Heart left ventricle (tissue), 16 donors: ENCODE measurements around the gene TTLL10. TPM values are rescaled to one million over a fixed set of nuclear protein-coding genes. Genes with fewer than 3 reads are reported as not detected.
A peak's percentile ranks its signal among the peaks of the same experiment; 100 is the strongest.

Experiments
- ATAC-seq, 4 donors: fragments of 200-7000 bp; cut with Tn5 transposase; one replicate each; pipeline ENCODE4 v1.9.1; 2020 to 2022; ENCODE audit warnings: moderate library complexity in 4 of 4, mild to moderate bottlenecking in 3 of 4, moderate number of reproducible peaks in 1 of 4
- DNase-seq, 5 donors: peaks; one replicate each; pipeline ENCODE4 v3.0.0-alpha.2; 2020
- H3K27ac ChIP-seq, 12 donors: fragments of 200-600 bp; sonication (generic) in 4 of 12; one replicate each; pipeline versions ENCODE4 v1.5.0 to v1.8.0; 2016 to 2022; ENCODE audit warnings: mild to moderate bottlenecking in 2 of 12
- H3K27me3 ChIP-seq, 9 donors: fragments of 200-600 bp; sonication (generic) in 2 of 9; one replicate each; pipeline versions ENCODE4 v1.5.1 to v1.8.0; 2016 to 2022; ENCODE audit warnings: mild to moderate bottlenecking in 3 of 9
- H3K36me3 ChIP-seq, 9 donors: fragments of 200-600 bp; sonication (generic) in 2 of 9; one replicate each; pipeline versions ENCODE4 v1.5.0 to v1.8.0; 2018 to 2022; ENCODE audit warnings: mild to moderate bottlenecking in 2 of 9
- H3K4me1 ChIP-seq, 12 donors: fragments of 200-600 bp; sonication (generic) in 4 of 12; one replicate each; pipeline versions ENCODE4 v1.5.0 to v1.8.0; 2016 to 2022; ENCODE audit warnings: mild to moderate bottlenecking in 3 of 12
- H3K4me3 ChIP-seq, 12 donors: fragments of 200-600 bp; sonication (generic) in 4 of 12; one replicate each; pipeline versions ENCODE4 v1.5.0 to v1.8.0; 2017 to 2022; ENCODE audit warnings: mild to moderate bottlenecking in 9 of 12, moderate library complexity in 4 of 12
- H3K9me3 ChIP-seq, 12 donors: fragments of 200-600 bp; sonication (generic) in 4 of 12; one replicate each; pipeline versions ENCODE4 v1.5.0 to v1.8.0; 2016 to 2022; ENCODE audit warnings: mild to moderate bottlenecking in 1 of 12
- POLR2A ChIP-seq, 2 donors: fragments of 450-650 bp; IDR thresholded peaks; one replicate each; pipeline ENCODE4 v1.6.1; 2017; ENCODE audit warnings: antibody characterized with exemption in 2 of 2, mild to moderate bottlenecking in 2 of 2, moderate library complexity in 2 of 2
- WGBS, 4 donors: extraction: QIAGEN DNeasy Blood & Tissue Kit in 2 of 4; methylation state at CpG; one replicate each; pipeline versions ENCODE4 v1.1.5 to v1.1.7; 2013 to 2018; 5-methylcytosine and 5-hydroxymethylcytosine counted together
- intact Hi-C, 10 donors: fragments of 100-400 bp; cut with DNase I; formaldehyde crosslinking; loops; one replicate each; pipeline versions ENCODE4 v1.11.1 to v1.14.2; 2022
- polyA plus RNA-seq, 2 donors: library from polyadenylated mRNA; stranded (reverse); fragments of 200-250 nt; gene quantifications; one replicate each; pipeline ENCODE4 v1.2.3, GENCODE V29; 2013
- total RNA-seq, 9 donors: library from RNA; depleted of rRNA in 2 of 9; stranded (reverse); fragments of >200 nt in 2 of 9; fragmentation: NEBNext Ultra II Directional in 3 of 9; extraction: Animal tissue kit (Norgen Biotek cat#: 25700) in 3 of 9; gene quantifications; one replicate each; pipeline versions ENCODE4 v1.1.0 to v1.2.4, GENCODE V29; 2016 to 2023
- TF ChIP-seq, protein P1 (sequence below), 12 donors: fragments of 200-600 bp; sonication (generic) in 4 of 12; IDR thresholded peaks; one replicate each; pipeline versions ENCODE4 v1.5.0 to v1.8.0; 2018 to 2022; ENCODE audit warnings: antibody characterized with exemption in 12 of 12, mild to moderate bottlenecking in 5 of 12
- donor health status: ischemic (EF 13 %, LVEDD 7.1; RV severe dilation, severe dysfunction).
- donor health status: healthy with polysubstance abuse.
- donor health status: DM: no; HTN: yes; CAD: no.
- donor health status: DM: no; HTN: no; CAD: no.
- donor health status: ischemic (EF 25% LVEDD 6.9; RV normal size, moderate dysfunction).
- donor health status: ischemic (EF 25% LVEDD 5.7; RV mildly dilated, moderate dysfunction).
- donor health status: healthy.
- donor health status: DM: yes; HTN: yes; CAD: no.
- donor health status: ischemic (EF 35%, LVEDD 5.7; RV mildly dilated, moderate dysfunction).
- donor health status: nonischemic (EF 11% LVEDD 7.7; RV severe dilation, severe dysfunction).
- donor health status: DM: yes; HTN: yes; CAD: no.
- donor health status: PGD.
- donor health status: ischemic (EF 29% LVEDD 5.4; RV normal size, mild dysfunction).
- donor health status: nonischemic (EF 23%, LVEDD 6.1; RV moderate dilation, normal function).

The TTLL10 gene
- total and polyA plus RNA-seq, 11 donors, result 0.03 to 0.53 (median 0.21) TPM; not detected in 4

GRCh38 chr1:1182491-1183220 lies 9.0 kb downstream of the TTLL10 start:
- intact Hi-C loops, result no loop called here
- Histone ChIP-seq H3K27me3 (peaks cover 0 to 30% (median 11%) of the 10 kb centered on the region in 9 donors), H3K4me3 (peak overlapping the region in 8 of 12 donors; percentile 16 to 41 (median 30)), H3K9me3 (peaks cover 0 to under 1% (median 0%) of the 10 kb centered on the region in 12 donors), H3K36me3 (no peaks in the 10 kb centered on the region), H3K4me1 (peaks cover 0 to 14% (median 0%) of the 10 kb centered on the region in 12 donors), H3K27ac (peak overlapping the region in 4 of 12 donors; percentile 20 to 48 (median 34))
- peak in 3 of 4 donors; percentile 23 to 42 (median 27) for ATAC-seq
- DNase-seq, result peak in 4 of 5 donors; percentile 12 to 64 (median 30)
- 51 to 55% (median 54%) methylated on average over 31 to 39 of the region's 39 CpGs for WGBS, 4 donors
- TF ChIP-seq POLR2A (IDR thresholded peaks at IDR 0.05), result no peak

DNA sequence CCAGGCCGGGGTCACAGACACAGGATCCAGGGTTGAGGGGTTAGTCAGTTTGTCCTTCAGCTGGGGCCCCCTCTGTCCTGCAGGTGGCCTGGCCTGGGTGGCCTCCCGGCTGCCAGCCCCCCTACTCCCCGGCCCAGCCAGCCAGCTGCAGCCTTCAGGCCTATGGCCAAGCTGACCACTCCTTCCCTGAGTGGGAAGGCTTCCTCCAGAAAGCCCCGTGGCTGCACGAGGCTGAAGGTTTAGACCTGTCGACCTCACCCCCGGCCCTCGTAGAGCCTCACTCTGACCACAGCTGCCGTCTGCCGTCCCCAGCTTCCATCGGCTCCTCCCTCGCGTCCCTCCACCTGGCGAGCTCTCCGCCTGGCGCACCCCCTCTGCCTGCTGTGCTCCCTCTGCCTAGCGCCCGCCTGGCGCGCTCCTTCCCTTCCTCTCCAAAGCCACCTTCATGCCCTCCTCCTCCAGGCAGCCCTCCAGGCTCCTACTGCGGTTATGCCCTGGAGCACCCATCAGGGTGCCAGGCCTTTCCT lies 9.6 kb downstream of the TTLL10 start:
- Histone ChIP-seq H3K4me1 (peaks cover 0 to 14% (median 0%) of the 10 kb centered on the region in 12 donors), H3K36me3 (no peaks in the 10 kb centered on the region), H3K27ac (peak overlapping the region in 4 of 12 donors; percentile 20 to 48 (median 34)), H3K9me3 (peaks cover 0 to 3% (median 0%) of the 10 kb centered on the region in 12 donors), H3K27me3 (peaks cover 0 to 24% (median 6%) of the 10 kb centered on the region in 9 donors), H3K4me3 (peak overlapping the region in 8 of 12 donors; percentile 16 to 41 (median 30))
- 69 to 82% (median 70%) methylated on average over 18 to 21 of the region's 21 CpGs for WGBS, 4 donors
- ATAC-seq, result peak in 2 of 4 donors; percentile 9 to 21
- no peak for TF ChIP-seq POLR2A (IDR thresholded peaks at IDR 0.05)
- TF ChIP-seq, protein P1, sequence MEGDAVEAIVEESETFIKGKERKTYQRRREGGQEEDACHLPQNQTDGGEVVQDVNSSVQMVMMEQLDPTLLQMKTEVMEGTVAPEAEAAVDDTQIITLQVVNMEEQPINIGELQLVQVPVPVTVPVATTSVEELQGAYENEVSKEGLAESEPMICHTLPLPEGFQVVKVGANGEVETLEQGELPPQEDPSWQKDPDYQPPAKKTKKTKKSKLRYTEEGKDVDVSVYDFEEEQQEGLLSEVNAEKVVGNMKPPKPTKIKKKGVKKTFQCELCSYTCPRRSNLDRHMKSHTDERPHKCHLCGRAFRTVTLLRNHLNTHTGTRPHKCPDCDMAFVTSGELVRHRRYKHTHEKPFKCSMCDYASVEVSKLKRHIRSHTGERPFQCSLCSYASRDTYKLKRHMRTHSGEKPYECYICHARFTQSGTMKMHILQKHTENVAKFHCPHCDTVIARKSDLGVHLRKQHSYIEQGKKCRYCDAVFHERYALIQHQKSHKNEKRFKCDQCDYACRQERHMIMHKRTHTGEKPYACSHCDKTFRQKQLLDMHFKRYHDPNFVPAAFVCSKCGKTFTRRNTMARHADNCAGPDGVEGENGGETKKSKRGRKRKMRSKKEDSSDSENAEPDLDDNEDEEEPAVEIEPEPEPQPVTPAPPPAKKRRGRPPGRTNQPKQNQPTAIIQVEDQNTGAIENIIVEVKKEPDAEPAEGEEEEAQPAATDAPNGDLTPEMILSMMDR (IDR thresholded peaks at IDR 0.05), result no peak
- intact Hi-C loops, result no loop called here
- DNase-seq, result peak in 2 of 5 donors; percentile 20 to 24

DNA sequence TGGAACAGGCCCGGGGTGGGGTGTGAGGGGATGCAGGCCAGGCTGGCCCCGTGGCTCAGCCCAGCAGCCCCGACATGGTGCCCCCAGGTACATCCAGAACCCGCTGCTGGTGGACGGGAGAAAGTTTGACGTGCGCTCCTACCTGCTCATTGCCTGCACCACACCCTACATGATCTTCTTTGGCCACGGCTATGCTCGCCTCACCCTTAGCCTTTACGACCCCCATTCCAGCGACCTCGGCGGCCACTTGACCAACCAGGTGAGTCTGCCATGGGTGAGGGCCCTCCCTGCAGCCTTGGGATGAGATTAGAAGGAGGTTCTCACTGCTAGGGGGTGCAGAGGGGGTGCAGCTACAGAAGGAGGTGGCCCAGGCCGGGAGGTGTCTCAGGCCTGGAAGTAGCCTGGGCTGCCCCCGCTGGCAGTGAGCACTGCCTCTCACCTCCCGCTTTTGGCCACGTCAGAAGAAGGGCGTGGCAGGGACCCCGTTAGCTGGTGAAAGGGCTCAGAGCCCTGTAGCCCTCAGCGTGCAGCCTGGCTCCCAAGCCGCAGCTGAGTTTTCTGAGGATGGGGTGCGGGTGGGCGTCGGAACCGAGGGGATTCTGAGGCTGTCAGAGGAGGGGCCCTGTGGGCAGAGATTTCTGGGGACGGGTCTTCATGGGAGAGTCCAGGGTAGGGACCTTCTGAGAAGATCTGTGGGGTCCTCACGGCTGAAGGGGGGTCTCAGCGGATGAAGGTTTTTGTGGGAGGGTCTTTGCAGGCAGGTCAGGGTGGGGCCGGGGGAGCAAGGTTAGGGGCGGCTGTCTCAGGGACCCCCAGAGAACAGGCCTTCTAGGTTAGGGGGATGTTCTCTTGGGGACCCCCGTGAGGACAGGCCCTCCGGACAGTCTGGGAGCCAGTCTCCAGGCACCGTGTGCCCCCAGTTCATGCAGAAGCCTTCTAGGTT lies 10.4 kb downstream of the TTLL10 start:
- H3K36me3 ChIP-seq, result no peaks in the 10 kb centered on the region
- TF ChIP-seq POLR2A (IDR thresholded peaks at IDR 0.05), result no peak
- H3K27me3 ChIP-seq, result peaks cover 0 to 16% (median 6%) of the 10 kb centered on the region in 9 donors
- 82 to 87% (median 86%) methylated on average over 24 to 33 of the region's 33 CpGs for WGBS, 4 donors
- no peak overlapping the region for H3K27ac ChIP-seq
- peaks cover 0 to 3% (median 0%) of the 10 kb centered on the region in 12 donors for H3K9me3 ChIP-seq
- intact Hi-C loops, result no loop called here
- DNase-seq (peak in 4 of 5 donors; percentile 4 to 40 (median 18)), ATAC-seq (peak in 1 of 4 donors; percentile 22)
- H3K4me1 ChIP-seq, result peaks cover 0 to 14% (median 0%) of the 10 kb centered on the region in 12 donors
- H3K4me3 ChIP-seq, result no peak overlapping the region

DNA sequence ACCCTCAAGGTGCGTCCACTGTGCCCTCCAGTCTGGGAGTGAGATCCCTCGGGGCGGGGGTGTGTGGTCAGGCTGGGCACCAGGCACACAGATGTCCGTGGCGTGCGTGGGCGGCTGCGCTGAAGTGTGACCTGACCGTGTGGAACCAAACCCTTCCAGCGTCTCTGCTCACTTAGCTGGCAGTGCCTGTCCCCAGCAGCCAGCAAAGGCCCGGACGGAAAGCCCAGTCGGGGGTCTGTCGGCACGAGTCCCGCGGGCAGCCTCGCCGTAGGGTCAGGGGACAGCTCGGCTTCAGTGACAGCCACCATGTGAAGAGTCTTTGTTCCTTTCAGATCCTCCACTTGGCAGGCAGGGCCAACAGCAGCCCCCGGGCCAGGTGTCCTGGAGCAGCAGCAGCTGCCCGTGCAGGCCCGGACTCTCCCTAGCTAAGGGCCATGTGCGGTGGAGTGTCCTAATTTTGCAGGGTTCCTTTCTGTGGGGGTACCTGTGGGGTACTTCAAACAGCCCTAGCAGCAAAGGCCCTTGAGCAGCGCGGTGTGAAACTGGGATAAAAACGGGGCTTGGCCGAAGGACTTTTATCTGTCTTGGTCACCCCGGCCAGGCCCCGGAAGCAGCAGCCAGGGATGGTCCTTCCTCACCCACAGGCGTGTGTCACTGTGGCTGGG lies 11.6 kb downstream of the TTLL10 start:
- Histone ChIP-seq H3K4me3 (no peak overlapping the region), H3K9me3 (peaks cover 0 to 3% (median 0%) of the 10 kb centered on the region in 12 donors), H3K4me1 (peaks cover 0 to 14% (median 0%) of the 10 kb centered on the region in 12 donors), H3K27ac (no peak overlapping the region), H3K36me3 (no peaks in the 10 kb centered on the region), H3K27me3 (peaks cover 0 to 6% (median 2%) of the 10 kb centered on the region in 9 donors)
- TF ChIP-seq POLR2A (IDR thresholded peaks at IDR 0.05), result no peak
- ATAC-seq, result no peak
- peak in 4 of 5 donors; percentile 4 to 54 (median 24) for DNase-seq
- WGBS, 4 donors, result 80 to 87% (median 82%) methylated on average over 25 to 31 of the region's 31 CpGs
- intact Hi-C loops, result no loop called here

DNA sequence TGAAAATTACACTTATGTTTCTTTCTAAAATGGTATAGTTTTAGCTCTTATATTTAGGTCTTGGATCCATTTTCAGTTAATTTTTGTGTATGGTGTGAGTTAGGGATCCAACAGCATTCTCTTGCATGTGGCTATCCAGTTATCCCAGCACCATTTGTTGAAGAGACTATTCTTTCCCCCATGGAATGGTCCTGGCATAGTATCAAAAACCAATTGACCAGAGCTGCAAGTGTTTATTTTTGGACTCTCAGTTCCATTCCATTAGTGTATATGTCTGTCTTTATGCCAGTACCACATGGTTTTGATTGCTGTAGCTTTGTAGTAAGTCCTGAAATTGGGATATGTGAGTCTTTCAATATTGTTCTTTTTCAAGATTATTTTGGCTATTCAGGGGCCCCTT lies 14.3 kb downstream of the TTLL10 start:
- Histone ChIP-seq H3K27ac (no peak overlapping the region), H3K4me1 (peaks cover 0 to 7% (median 0%) of the 10 kb centered on the region in 12 donors), H3K27me3 (peaks cover 0 to 1% (median 0%) of the 10 kb centered on the region in 9 donors), H3K4me3 (no peak overlapping the region), H3K36me3 (no peaks in the 10 kb centered on the region), H3K9me3 (peaks cover 0 to 3% (median 0%) of the 10 kb centered on the region in 12 donors)
- intact Hi-C loops, result no loop called here
- ATAC-seq (peak in 2 of 4 donors; percentile 36 to 57), DNase-seq (no peak)
- no peak for TF ChIP-seq POLR2A (IDR thresholded peaks at IDR 0.05)
- TF ChIP-seq, protein P1 (IDR thresholded peaks at IDR 0.05), result no peak
